WTC11 (cell line): Measurements from ENCODE around the gene SPIRE2. TPM values are rescaled to one million over a fixed set of nuclear protein-coding genes. Genes with fewer than 3 reads are reported as not detected.

Experiments used
- ATAC-seq: fragments of 200-7000 bp; cut with Tn5 transposase; 2 replicates; pipeline ENCODE4 v1.10.0; 2021; ENCODE audit warnings: mild to moderate bottlenecking, moderate library complexity
- CTCF ChIA-PET: fragments of 300-600 bp; sonication (Branson Sonifier 250); formaldehyde crosslinking; loops from one replicate; lab custom pipeline; 2021; ENCODE audit warnings: antibody characterized with exemption; lab: Charles Lee
- POLR2A ChIA-PET: fragments of 350-600 bp; sonication (Branson Sonifier 250); formaldehyde crosslinking; loops from one replicate; lab custom pipeline; 2021; ENCODE audit warnings: antibody characterized with exemption; lab: Charles Lee
- DNase-seq: peaks from one replicate; pipeline ENCODE4 v3.0.0; 2021; ENCODE audit warnings: low spot score
- H3K27ac Mint-ChIP-seq: 2 replicates; pipeline ENCODE4 v1.8.0; 2021; ENCODE audit warnings: mixed read lengths
- H3K27me3 Mint-ChIP-seq: 2 replicates; pipeline ENCODE4 v1.8.0; 2021; ENCODE audit warnings: low read depth, mild to moderate bottlenecking, moderate library complexity, mixed read lengths
- H3K36me3 Mint-ChIP-seq: 2 replicates; pipeline ENCODE4 v1.8.0; 2021; ENCODE audit warnings: mixed read lengths
- H3K4me1 Mint-ChIP-seq: 2 replicates; pipeline ENCODE4 v1.8.0; 2022; ENCODE audit warnings: mixed read lengths
- H3K4me3 Mint-ChIP-seq: 2 replicates; pipeline ENCODE4 v1.8.0; 2021; ENCODE audit warnings: mild to moderate bottlenecking, moderate library complexity, mixed read lengths
- H3K9me3 Mint-ChIP-seq: 2 replicates; pipeline ENCODE4 v1.8.0; 2021; ENCODE audit warnings: mixed read lengths
- CBFB ChIP-seq: sonication (generic); formaldehyde crosslinking; IDR thresholded peaks from 2 replicates; pipeline ENCODE4 v1.8.1; 2022; ENCODE audit warnings: mild to moderate bottlenecking, low read depth, missing genetic modification reagents
- CREM ChIP-seq: sonication (generic); formaldehyde crosslinking; IDR thresholded peaks from 2 replicates; pipeline ENCODE4 v1.8.1; 2022; ENCODE audit warnings: mild to moderate bottlenecking, missing genetic modification reagents, moderate library complexity
- CTCF ChIP-seq: fragments of 200-600 bp; IDR thresholded peaks from 2 replicates; pipeline ENCODE4 v1.8.0; 2022; ENCODE audit warnings: antibody characterized with exemption
- ELF4 ChIP-seq: sonication (generic); formaldehyde crosslinking; IDR thresholded peaks from 2 replicates; pipeline ENCODE4 v1.8.1; 2022; ENCODE audit warnings: low read depth, mild to moderate bottlenecking, moderate library complexity, missing genetic modification reagents
- ERG ChIP-seq: fragments of 250-450 bp; sonication (Bioruptor Pico); IDR thresholded peaks from 2 replicates; pipeline ENCODE4 v1.8.0; 2021; ENCODE audit warnings: mild to moderate bottlenecking
- ETV6 ChIP-seq: sonication (generic); formaldehyde crosslinking; IDR thresholded peaks from 2 replicates; pipeline ENCODE4 v1.8.1; 2022; ENCODE audit warnings: mild to moderate bottlenecking, missing genetic modification reagents
- FOXK1 ChIP-seq: sonication (generic); formaldehyde crosslinking; IDR thresholded peaks from 2 replicates; pipeline ENCODE4 v1.8.0; 2022; ENCODE audit warnings: mild to moderate bottlenecking, moderate library complexity, missing genetic modification reagents
- NR1H2 ChIP-seq: sonication (generic); formaldehyde crosslinking; IDR thresholded peaks from 2 replicates; pipeline ENCODE4 v1.9.0; 2021; ENCODE audit warnings: mild to moderate bottlenecking, moderate library complexity, missing genetic modification reagents
- RELA ChIP-seq: sonication (generic); formaldehyde crosslinking; IDR thresholded peaks from 2 replicates; pipeline ENCODE4 v1.8.1; 2022; ENCODE audit warnings: missing genetic modification reagents, mild to moderate bottlenecking, borderline replicate concordance
- SMAD3 ChIP-seq: sonication (generic); formaldehyde crosslinking; IDR thresholded peaks from 2 replicates; pipeline ENCODE4 v1.8.0; 2022; ENCODE audit warnings: missing genetic modification reagents, mild to moderate bottlenecking, borderline replicate concordance
- SMAD4 ChIP-seq: sonication (generic); formaldehyde crosslinking; IDR thresholded peaks from 2 replicates; pipeline ENCODE4 v1.8.0; 2022; ENCODE audit warnings: mild to moderate bottlenecking, missing genetic modification reagents
- SOX15 ChIP-seq: fragments of 250-450 bp; sonication (Bioruptor Pico); IDR thresholded peaks from 2 replicates; pipeline ENCODE4 v1.9.0; 2021; ENCODE audit warnings: mild to moderate bottlenecking
- ZNF317 ChIP-seq: sonication (generic); formaldehyde crosslinking; IDR thresholded peaks from 2 replicates; pipeline ENCODE4 v1.8.1; 2023; ENCODE audit warnings: low read depth, mild to moderate bottlenecking, moderate library complexity, missing genetic modification reagents, borderline replicate concordance
- ZNF423 ChIP-seq: fragments of 250-450 bp; sonication (Bioruptor Pico); IDR thresholded peaks from 2 replicates; pipeline ENCODE4 v2.1.2; 2022; ENCODE audit warnings: mild to moderate bottlenecking, moderate library complexity
- ZNF512 ChIP-seq: sonication (generic); formaldehyde crosslinking; IDR thresholded peaks from 2 replicates; pipeline ENCODE4 v1.8.1; 2022; ENCODE audit warnings: missing genetic modification reagents, borderline replicate concordance
- total RNA-seq: library from RNA; stranded (reverse); gene quantifications from 3 replicates; pipeline ENCODE4 v1.2.3, GENCODE V29; 2021
- TF ChIP-seq, protein P1 (sequence below): sonication (generic); formaldehyde crosslinking; IDR thresholded peaks from 2 replicates; pipeline ENCODE4 v1.8.0; 2022; ENCODE audit warnings: mild to moderate bottlenecking, missing genetic modification reagents
- TF ChIP-seq, protein P2 (sequence below): sonication (generic); formaldehyde crosslinking; IDR thresholded peaks from 2 replicates; pipeline ENCODE4 v1.8.1; 2022; ENCODE audit warnings: low read depth, mild to moderate bottlenecking, moderate library complexity, missing genetic modification reagents, borderline replicate concordance
- TF ChIP-seq, protein P3 (sequence below): sonication (generic); formaldehyde crosslinking; IDR thresholded peaks from 2 replicates; pipeline ENCODE4 v1.8.0; 2023; ENCODE audit warnings: missing genetic modification reagents, mild to moderate bottlenecking, borderline replicate concordance
- TF ChIP-seq, protein P4 (sequence below): fragments of 250-450 bp; sonication (Bioruptor Pico); conservative IDR thresholded peaks from 2 replicates; pipeline ENCODE4 v1.9.0; 2021; ENCODE audit warnings: mild to moderate bottlenecking

The SPIRE2 gene
- total RNA-seq, 1 experiment from 2014 or later: 19.7 TPM

DNA sequence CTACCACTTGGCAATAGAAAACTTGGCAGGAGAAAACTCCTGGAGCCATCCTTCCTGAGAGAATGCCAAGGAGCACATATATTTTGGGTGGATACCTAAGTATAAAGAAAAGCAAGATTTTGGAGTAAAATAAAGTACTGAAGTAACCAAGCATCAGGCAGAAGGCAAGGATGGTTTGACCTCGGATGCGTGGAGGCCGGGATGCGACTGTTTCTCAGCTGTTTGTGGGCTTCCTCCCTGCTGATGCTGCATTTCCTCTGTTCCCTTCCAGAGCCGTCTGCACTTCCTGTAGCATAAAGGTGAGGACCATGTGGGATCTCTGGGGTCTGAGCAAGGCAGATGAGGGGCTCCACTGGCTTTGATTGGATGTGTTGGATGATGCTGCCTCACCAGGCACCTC is 39.6 kb downstream of the SPIRE2 start:
- Mint-ChIP-seq H3K4me1 (no peaks in the 10 kb centered on the region), H3K4me3 (no peak overlapping the region), H3K27me3 (peaks cover 3% of the 10 kb centered on the region; the same call in 1 of the 2 replicates), H3K9me3 (peaks cover 7% of the 10 kb centered on the region; the same call in 1 of the 2 replicates)
- no peak for ATAC-seq
- CTCF ChIA-PET: no interaction called here
- TF ChIP-seq RELA (CRISPR knock-in tag): no peak
- no peak for TF ChIP-seq SOX15 (CRISPR knock-in tag)
- no peak for TF ChIP-seq CREM (CRISPR knock-in tag)
- TF ChIP-seq SMAD3 (CRISPR knock-in tag): no peak
- TF ChIP-seq ETV6 (CRISPR knock-in tag): no peak
- no peak for TF ChIP-seq CBFB (CRISPR knock-in tag)
- no peak for TF ChIP-seq NR1H2
- no peak for TF ChIP-seq ELF4
- TF ChIP-seq ZNF317: no peak
- TF ChIP-seq, all 79 proteins: peak for 0
- no peak for DNase-seq
- H3K36me3 Mint-ChIP-seq: peaks cover 21% of the 10 kb centered on the region
- H3K27ac Mint-ChIP-seq: no peak overlapping the region
- POLR2A ChIA-PET: no interaction called here

DNA sequence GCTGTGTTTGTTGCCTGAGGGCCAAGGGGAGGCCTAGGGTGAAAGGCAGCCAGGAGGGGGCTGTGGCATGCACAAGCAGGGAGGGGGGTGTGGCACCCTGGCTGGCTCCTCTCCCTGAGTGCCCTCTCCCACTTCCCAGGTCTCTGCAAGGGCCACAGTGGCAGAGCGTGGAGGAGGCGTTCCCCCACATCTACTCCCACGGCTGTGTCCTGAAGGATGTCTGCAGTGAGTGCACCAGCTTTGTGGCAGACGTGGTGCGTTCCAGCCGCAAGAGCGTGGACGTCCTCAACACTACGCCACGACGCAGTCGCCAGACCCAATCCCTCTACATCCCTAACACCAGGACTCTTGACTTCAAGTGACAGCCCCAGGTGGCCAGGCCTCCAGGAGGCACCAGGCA is 41.6 kb downstream of the SPIRE2 start:
- ChIA-PET POLR2A (no interaction called here), CTCF (no interaction called here)
- H3K27ac Mint-ChIP-seq: no peak overlapping the region
- TF ChIP-seq, protein P1, sequence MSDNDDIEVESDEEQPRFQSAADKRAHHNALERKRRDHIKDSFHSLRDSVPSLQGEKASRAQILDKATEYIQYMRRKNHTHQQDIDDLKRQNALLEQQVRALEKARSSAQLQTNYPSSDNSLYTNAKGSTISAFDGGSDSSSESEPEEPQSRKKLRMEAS: no peak
- TF ChIP-seq, protein P2, sequence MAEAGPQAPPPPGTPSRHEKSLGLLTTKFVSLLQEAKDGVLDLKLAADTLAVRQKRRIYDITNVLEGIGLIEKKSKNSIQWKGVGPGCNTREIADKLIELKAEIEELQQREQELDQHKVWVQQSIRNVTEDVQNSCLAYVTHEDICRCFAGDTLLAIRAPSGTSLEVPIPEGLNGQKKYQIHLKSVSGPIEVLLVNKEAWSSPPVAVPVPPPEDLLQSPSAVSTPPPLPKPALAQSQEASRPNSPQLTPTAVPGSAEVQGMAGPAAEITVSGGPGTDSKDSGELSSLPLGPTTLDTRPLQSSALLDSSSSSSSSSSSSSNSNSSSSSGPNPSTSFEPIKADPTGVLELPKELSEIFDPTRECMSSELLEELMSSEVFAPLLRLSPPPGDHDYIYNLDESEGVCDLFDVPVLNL (CRISPR knock-in tag): no peak
- TF ChIP-seq CTCF: no peak
- no peak for TF ChIP-seq FOXK1 (CRISPR knock-in tag)
- no peak for TF ChIP-seq ZNF423 (CRISPR knock-in tag)
- TF ChIP-seq ERG (CRISPR knock-in tag): no peak
- TF ChIP-seq, protein P3, sequence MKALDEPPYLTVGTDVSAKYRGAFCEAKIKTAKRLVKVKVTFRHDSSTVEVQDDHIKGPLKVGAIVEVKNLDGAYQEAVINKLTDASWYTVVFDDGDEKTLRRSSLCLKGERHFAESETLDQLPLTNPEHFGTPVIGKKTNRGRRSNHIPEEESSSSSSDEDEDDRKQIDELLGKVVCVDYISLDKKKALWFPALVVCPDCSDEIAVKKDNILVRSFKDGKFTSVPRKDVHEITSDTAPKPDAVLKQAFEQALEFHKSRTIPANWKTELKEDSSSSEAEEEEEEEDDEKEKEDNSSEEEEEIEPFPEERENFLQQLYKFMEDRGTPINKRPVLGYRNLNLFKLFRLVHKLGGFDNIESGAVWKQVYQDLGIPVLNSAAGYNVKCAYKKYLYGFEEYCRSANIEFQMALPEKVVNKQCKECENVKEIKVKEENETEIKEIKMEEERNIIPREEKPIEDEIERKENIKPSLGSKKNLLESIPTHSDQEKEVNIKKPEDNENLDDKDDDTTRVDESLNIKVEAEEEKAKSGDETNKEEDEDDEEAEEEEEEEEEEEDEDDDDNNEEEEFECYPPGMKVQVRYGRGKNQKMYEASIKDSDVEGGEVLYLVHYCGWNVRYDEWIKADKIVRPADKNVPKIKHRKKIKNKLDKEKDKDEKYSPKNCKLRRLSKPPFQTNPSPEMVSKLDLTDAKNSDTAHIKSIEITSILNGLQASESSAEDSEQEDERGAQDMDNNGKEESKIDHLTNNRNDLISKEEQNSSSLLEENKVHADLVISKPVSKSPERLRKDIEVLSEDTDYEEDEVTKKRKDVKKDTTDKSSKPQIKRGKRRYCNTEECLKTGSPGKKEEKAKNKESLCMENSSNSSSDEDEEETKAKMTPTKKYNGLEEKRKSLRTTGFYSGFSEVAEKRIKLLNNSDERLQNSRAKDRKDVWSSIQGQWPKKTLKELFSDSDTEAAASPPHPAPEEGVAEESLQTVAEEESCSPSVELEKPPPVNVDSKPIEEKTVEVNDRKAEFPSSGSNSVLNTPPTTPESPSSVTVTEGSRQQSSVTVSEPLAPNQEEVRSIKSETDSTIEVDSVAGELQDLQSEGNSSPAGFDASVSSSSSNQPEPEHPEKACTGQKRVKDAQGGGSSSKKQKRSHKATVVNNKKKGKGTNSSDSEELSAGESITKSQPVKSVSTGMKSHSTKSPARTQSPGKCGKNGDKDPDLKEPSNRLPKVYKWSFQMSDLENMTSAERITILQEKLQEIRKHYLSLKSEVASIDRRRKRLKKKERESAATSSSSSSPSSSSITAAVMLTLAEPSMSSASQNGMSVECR (CRISPR knock-in tag): no peak
- no peak for TF ChIP-seq SMAD4
- TF ChIP-seq NR1H2: no peak
- TF ChIP-seq ZNF512 (CRISPR knock-in tag): no peak
- TF ChIP-seq RELA (CRISPR knock-in tag): no peak
- TF ChIP-seq, protein P4, sequence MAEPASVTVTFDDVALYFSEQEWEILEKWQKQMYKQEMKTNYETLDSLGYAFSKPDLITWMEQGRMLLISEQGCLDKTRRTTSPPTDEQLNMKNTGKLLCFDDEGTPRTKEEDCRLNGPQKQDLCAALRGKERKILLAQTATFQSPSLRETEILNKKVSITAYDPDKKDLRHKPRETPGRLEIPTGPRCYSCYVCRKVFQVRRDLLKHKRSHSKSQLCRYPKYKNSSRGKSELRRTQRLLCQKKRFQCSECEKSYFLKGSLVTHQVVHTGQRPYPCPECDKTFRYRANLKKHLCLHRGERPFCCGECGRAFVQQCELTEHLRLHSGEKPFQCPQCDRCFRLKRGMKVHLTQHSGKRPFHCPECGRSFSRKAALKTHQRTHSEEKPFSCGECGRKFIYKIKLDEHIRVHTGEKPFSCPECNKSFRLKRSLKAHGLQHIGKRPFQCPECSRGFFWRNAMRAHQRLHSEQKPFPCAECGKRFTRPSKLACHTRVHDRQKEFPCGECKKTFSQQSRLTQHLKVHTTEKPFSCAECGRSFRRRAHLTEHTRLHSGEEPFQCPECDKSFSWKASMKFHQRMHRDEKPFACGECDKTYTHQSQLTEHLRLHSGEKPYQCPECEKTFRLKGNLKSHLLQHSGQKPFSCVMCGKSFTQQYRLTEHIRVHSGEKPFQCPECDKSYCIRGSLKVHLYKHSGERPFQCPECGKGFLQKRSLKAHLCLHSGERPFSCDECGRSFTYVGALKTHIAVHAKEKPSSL (CRISPR knock-in tag): no peak
- no peak overlapping the region for H3K4me3 Mint-ChIP-seq
- H3K27me3 Mint-ChIP-seq: peaks cover 4% of the 10 kb centered on the region; the same call in 1 of the 2 replicates
- H3K4me1 Mint-ChIP-seq: no peaks in the 10 kb centered on the region
- no peak for DNase-seq
- peaks cover 9% of the 10 kb centered on the region for H3K9me3 Mint-ChIP-seq
- ATAC-seq: no peak
- H3K36me3 Mint-ChIP-seq: peaks cover 24% of the 10 kb centered on the region
